IMR-90 (cell line): Measurements from ENCODE around the gene CLEC16A. TPM values are rescaled to one million over a fixed set of nuclear protein-coding genes. Genes with fewer than 3 reads are reported as not detected.

Experiments used
- ATAC-seq: fragments of 200-7000 bp; cut with Tn5 transposase; 2 replicates; pipeline ENCODE4 v1.9.1; 2020; ENCODE audit warnings: low read depth, mild to moderate bottlenecking, moderate library complexity
- BruUV-seq: library from RNA; stranded (reverse); fragments of 400-500 nt; replicated peaks from 2 replicates; lab custom pipeline; 2021; lab: Mats Ljungman, UMichigan
- CTCF ChIA-PET: fragments of 300-600 bp; formaldehyde crosslinking; extraction: SDS; loops from one replicate; lab custom pipeline; 2021; ENCODE audit warnings: antibody characterized with exemption; lab: Yijun Ruan, JAX
- POLR2A ChIA-PET: fragments of 300-600 bp; sonication (Branson Sonifier 250); formaldehyde crosslinking; loops from one replicate; lab custom pipeline; 2022; ENCODE audit warnings: antibody characterized with exemption; ENCODE audit not compliant: unreplicated experiment; lab: Charles Lee
- DNase-seq: peaks from one replicate; pipeline ENCODE4 v3.0.0; 2013
- H2AFZ ChIP-seq: replicated peaks from 2 replicates; pipeline ENCODE3; 2013; ENCODE audit warnings: low read length, mild to moderate bottlenecking; ENCODE audit not compliant: poor library complexity
- H2AK5ac ChIP-seq: 2 replicates; pipeline ENCODE4 v1.6.1; 2013; ENCODE audit warnings: low read depth, low read length, inconsistent platforms
- H2AK9ac ChIP-seq: replicated peaks from 2 replicates; pipeline ENCODE3; 2013; ENCODE audit warnings: mild to moderate bottlenecking, low read depth, low read length, moderate library complexity; ENCODE audit not compliant: poor library complexity
- H2BK120ac ChIP-seq: 2 replicates; pipeline ENCODE4 v1.6.1; 2013; ENCODE audit warnings: low read depth, low read length, inconsistent platforms
- H2BK15ac ChIP-seq: 3 replicates; pipeline ENCODE4 v1.6.1; 2013; ENCODE audit warnings: low read depth, low read length, inconsistent platforms
- H2BK20ac ChIP-seq: 2 replicates; pipeline ENCODE4 v1.6.1; 2013; ENCODE audit warnings: low read depth, mild to moderate bottlenecking, inconsistent platforms, low read length, moderate library complexity
- H2BK5ac ChIP-seq: 2 replicates; pipeline ENCODE4 v1.6.1; 2013; ENCODE audit warnings: mild to moderate bottlenecking, low read depth, low read length, inconsistent platforms; ENCODE audit not compliant: poor library complexity, severe bottlenecking
- H3K14ac ChIP-seq: replicated peaks from 2 replicates; pipeline ENCODE4 v1.6.1; 2013; ENCODE audit warnings: low read depth, low read length, inconsistent platforms
- H3K18ac ChIP-seq: 2 replicates; pipeline ENCODE4 v1.6.1; 2013; ENCODE audit warnings: low read depth, low read length, control low read depth
- H3K23ac ChIP-seq: 2 replicates; pipeline ENCODE4 v1.6.1; 2013; ENCODE audit warnings: low read depth, low read length, inconsistent platforms
- H3K27ac ChIP-seq: 2 replicates; pipeline ENCODE4 v1.5.1; 2013; ENCODE audit warnings: mild to moderate bottlenecking, control low read depth, low read length; ENCODE audit not compliant: insufficient read depth
- H3K27me3 ChIP-seq: 2 replicates; pipeline ENCODE4 v1.6.1; 2013; ENCODE audit warnings: low read length; ENCODE audit not compliant: control insufficient read depth, insufficient read depth
- H3K36me3 ChIP-seq: 2 replicates; pipeline ENCODE4 v1.6.1; 2013; ENCODE audit warnings: low read length, mixed read lengths; ENCODE audit not compliant: control insufficient read depth, insufficient read depth
- H3K4ac ChIP-seq: 2 replicates; pipeline ENCODE4 v1.6.1; 2013; ENCODE audit warnings: low read depth, low read length, inconsistent platforms
- H3K4me1 ChIP-seq: 2 replicates; pipeline ENCODE4 v1.6.1; 2013; ENCODE audit warnings: low read length, mixed read lengths; ENCODE audit not compliant: control insufficient read depth, insufficient read depth
- H3K4me2 ChIP-seq: 2 replicates; pipeline ENCODE4 v1.6.1; 2013; ENCODE audit warnings: low read depth, mild to moderate bottlenecking, control low read depth, low read length, moderate library complexity
- H3K4me3 ChIP-seq: 2 replicates; pipeline ENCODE4 v1.5.1; 2013; ENCODE audit warnings: low read depth, mild to moderate bottlenecking, control low read depth, low read length, moderate library complexity; ENCODE audit not compliant: insufficient read depth
- H3K56ac ChIP-seq: 2 replicates; pipeline ENCODE4 v1.6.1; 2013; ENCODE audit warnings: low read length, inconsistent platforms; ENCODE audit not compliant: insufficient read depth; ENCODE audit errors: extremely low read depth
- H3K79me1 ChIP-seq, 2 experiments: 2 replicates each; pipeline ENCODE4 v1.6.1; 2013; ENCODE audit warnings: low read length in 2 of 2, inconsistent platforms in 1 of 2, low read depth in 1 of 2
- H3K9ac ChIP-seq: 2 replicates; pipeline ENCODE4 v1.6.1; 2013; ENCODE audit warnings: low read depth, low read length, control low read depth
- H3K9me1 ChIP-seq: 2 replicates; pipeline ENCODE4 v1.6.1; 2013; ENCODE audit warnings: low read length, inconsistent platforms; ENCODE audit not compliant: insufficient read depth
- H3K9me3 ChIP-seq: 2 replicates; pipeline ENCODE4 v1.6.1; 2013; ENCODE audit warnings: low read length; ENCODE audit not compliant: control insufficient read depth, insufficient read depth
- H4K20me1 ChIP-seq: 2 replicates; pipeline ENCODE4 v1.6.1; 2013; ENCODE audit warnings: low read length, inconsistent platforms; ENCODE audit not compliant: insufficient read depth
- H4K5ac ChIP-seq: 2 replicates; pipeline ENCODE4 v1.6.1; 2013; ENCODE audit warnings: mild to moderate bottlenecking, low read depth, low read length, control low read depth
- H4K8ac ChIP-seq, 2 experiments: 2 replicates each; pipeline ENCODE4 v1.6.1; 2013; ENCODE audit warnings: low read depth in 2 of 2, low read length in 2 of 2, control low read depth in 1 of 2, inconsistent platforms in 1 of 2
- H4K91ac ChIP-seq: 2 replicates; pipeline ENCODE4 v1.6.1; 2013; ENCODE audit warnings: low read depth, low read length, inconsistent platforms; ENCODE audit not compliant: insufficient read depth
- BHLHE40 ChIP-seq: fragments of 150-350 bp; IDR thresholded peaks from 2 replicates; pipeline ENCODE4 v1.6.1; 2016; ENCODE audit warnings: mild to moderate bottlenecking, low read depth, low read length
- CEBPB ChIP-seq: IDR thresholded peaks from 2 replicates; pipeline ENCODE4 v1.6.1; 2012; ENCODE audit warnings: low read depth, low read length, improper control_type of control experiment
- ELK1 ChIP-seq: fragments of 150-350 bp; IDR thresholded peaks from 2 replicates; pipeline ENCODE4 v1.6.1; 2016; ENCODE audit warnings: low read depth, mild to moderate bottlenecking, low read length, moderate library complexity, borderline replicate concordance
- FOS ChIP-seq: fragments of 150-350 bp; IDR thresholded peaks from 2 replicates; pipeline ENCODE4 v1.6.1; 2016; ENCODE audit warnings: low read depth, low read length
- MAFK ChIP-seq: IDR thresholded peaks from 2 replicates; pipeline ENCODE4 v1.6.1; 2012; ENCODE audit warnings: low read depth, low read length, improper control_type of control experiment
- MAZ ChIP-seq: IDR thresholded peaks from 2 replicates; pipeline ENCODE4 v1.6.1; 2012; ENCODE audit warnings: low read depth, mild to moderate bottlenecking, low read length, improper control_type of control experiment, moderate library complexity, borderline replicate concordance
- MXI1 ChIP-seq: IDR thresholded peaks from 2 replicates; pipeline ENCODE4 v1.6.1; 2012; ENCODE audit warnings: low read depth, mild to moderate bottlenecking, low read length, moderate library complexity, borderline replicate concordance
- NFE2L2 ChIP-seq: fragments of 150-350 bp; IDR thresholded peaks from 2 replicates; pipeline ENCODE4 v1.6.1; 2016; ENCODE audit warnings: low read depth, mild to moderate bottlenecking, low read length
- POLR2A ChIP-seq: IDR thresholded peaks from 2 replicates; pipeline ENCODE4 v1.6.1; 2012; ENCODE audit warnings: mild to moderate bottlenecking, low read depth, low read length
- RAD21 ChIP-seq: IDR thresholded peaks from 2 replicates; pipeline ENCODE4 v1.6.1; 2012; ENCODE audit warnings: low read length, improper control_type of control experiment
- RCOR1 ChIP-seq: IDR thresholded peaks from 2 replicates; pipeline ENCODE4 v1.6.1; 2012; ENCODE audit warnings: mild to moderate bottlenecking, low read length, improper control_type of control experiment; ENCODE audit not compliant: insufficient replicate concordance
- SMC3 ChIP-seq: fragments of 150-350 bp; IDR thresholded peaks from 2 replicates; pipeline ENCODE4 v1.6.1; 2016; ENCODE audit warnings: low read depth, mild to moderate bottlenecking, antibody characterized with exemption, low read length, moderate library complexity
- WGBS, 2 experiments: methylation state at CpG; one replicate each; pipeline versions ENCODE4 v1.1.5 to v1.1.7; 2013; ENCODE audit warnings: missing lambda C conversion rate in 2 of 2; ENCODE audit not compliant: insufficient read length in 1 of 2; ENCODE audit errors: extremely low coverage in 2 of 2; 5-methylcytosine and 5-hydroxymethylcytosine counted together
- dilution Hi-C: fragments of 300-500 bp; cut with HindIII; formaldehyde crosslinking; loops from one replicate; pipeline ENCODE4 v1.14.3; 2018; ENCODE audit warnings: low sequenced_read_pairs; ENCODE audit not compliant: unreplicated experiment
- in situ Hi-C: fragments of 300-500 bp; cut with MboI; formaldehyde crosslinking; loops from 3 replicates; pipeline ENCODE4 v1.14.3; 2019; ENCODE audit warnings: low sequenced_read_pairs, inconsistent platforms, mixed read lengths
- intact Hi-C: fragments of 100-400 bp; cut with micrococcal nuclease; formaldehyde crosslinking; loops from 2 replicates; pipeline ENCODE4 v1.10.0; 2022
- polyA plus RNA-seq, 3 experiments: library from polyadenylated mRNA; depleted of rRNA; stranded (reverse); fragments of >200 nt; gene quantifications; 2 replicates each; pipeline ENCODE4 v1.2.3, GENCODE V29; 2012; ENCODE audit warnings: low replicate concordance in 1 of 3
- total RNA-seq: library from RNA; depleted of rRNA; stranded (reverse); fragments of >200 nt; gene quantifications from 2 replicates; pipeline ENCODE4 v1.2.3, GENCODE V29; 2012
- TF ChIP-seq, protein P1 (sequence below): conservative IDR thresholded peaks from 2 replicates; pipeline ENCODE4 v1.5.1; 2012; ENCODE audit warnings: mild to moderate bottlenecking, low read depth, low read length, improper control_type of control experiment
- TF ChIP-seq, protein P2 (sequence below): fragments of 150-350 bp; IDR thresholded peaks from 2 replicates; pipeline ENCODE4 v1.6.1; 2017; ENCODE audit warnings: mild to moderate bottlenecking, antibody characterized with exemption, low read length, low read depth

The CLEC16A gene
- total and polyA plus RNA-seq, 2 of the 4 experiments (the other 2 are of a cell fraction), result 15.9 to 16.5 TPM

- Histone ChIP-seq H2BK5ac (peak within 1 kb of the TSS; percentile 96), H3K56ac (peak within 1 kb of the TSS; percentile 81; the same call in 1 of the 2 replicates), H3K9me3 (no peaks in the 10 kb centered on the region), H3K9ac (peak within 1 kb of the TSS; percentile 98), H4K8ac (peak within 1 kb of the TSS; percentile 100), H3K4me2 (peak within 1 kb of the TSS; percentile 98), H2BK120ac (peak within 1 kb of the TSS; percentile 85), H3K9me1 (peaks cover 40% of the 10 kb centered on the region), H3K23ac (peak within 1 kb of the TSS; percentile 97), H2BK20ac (no peak within 1 kb of the TSS), H3K79me1 (peaks cover 40 to 83% of the 10 kb centered on the region in 2 experiments), H3K4me1 (peaks cover 21% of the 10 kb centered on the region), H2AK5ac (peak within 1 kb of the TSS; percentile 81; the same call in 1 of the 2 replicates), H3K4me3 (peak within 1 kb of the TSS; percentile 81), H3K14ac (peak within 1 kb of the TSS; percentile 98), H4K91ac (peak within 1 kb of the TSS; percentile 90), H2AK9ac (peak within 1 kb of the TSS; percentile 86), H2AFZ (peak within 1 kb of the TSS; percentile 99), H3K27me3 (no peaks in the 10 kb centered on the region), H4K20me1 (peaks cover 67% of the 10 kb centered on the region), H4K5ac (peak within 1 kb of the TSS; percentile 99), H3K27ac (peak within 1 kb of the TSS; percentile 99), H3K36me3 (peaks cover 11% of the 10 kb centered on the region; the same call in 1 of the 2 replicates), H3K18ac (peak within 1 kb of the TSS; percentile 96), H3K4ac (peak within 1 kb of the TSS; percentile 91), H2BK15ac (peak within 1 kb of the TSS; percentile 99; the same call in 2 of the 3 replicates)
- TF ChIP-seq NFE2L2, result no peak
- TF ChIP-seq, protein P1, sequence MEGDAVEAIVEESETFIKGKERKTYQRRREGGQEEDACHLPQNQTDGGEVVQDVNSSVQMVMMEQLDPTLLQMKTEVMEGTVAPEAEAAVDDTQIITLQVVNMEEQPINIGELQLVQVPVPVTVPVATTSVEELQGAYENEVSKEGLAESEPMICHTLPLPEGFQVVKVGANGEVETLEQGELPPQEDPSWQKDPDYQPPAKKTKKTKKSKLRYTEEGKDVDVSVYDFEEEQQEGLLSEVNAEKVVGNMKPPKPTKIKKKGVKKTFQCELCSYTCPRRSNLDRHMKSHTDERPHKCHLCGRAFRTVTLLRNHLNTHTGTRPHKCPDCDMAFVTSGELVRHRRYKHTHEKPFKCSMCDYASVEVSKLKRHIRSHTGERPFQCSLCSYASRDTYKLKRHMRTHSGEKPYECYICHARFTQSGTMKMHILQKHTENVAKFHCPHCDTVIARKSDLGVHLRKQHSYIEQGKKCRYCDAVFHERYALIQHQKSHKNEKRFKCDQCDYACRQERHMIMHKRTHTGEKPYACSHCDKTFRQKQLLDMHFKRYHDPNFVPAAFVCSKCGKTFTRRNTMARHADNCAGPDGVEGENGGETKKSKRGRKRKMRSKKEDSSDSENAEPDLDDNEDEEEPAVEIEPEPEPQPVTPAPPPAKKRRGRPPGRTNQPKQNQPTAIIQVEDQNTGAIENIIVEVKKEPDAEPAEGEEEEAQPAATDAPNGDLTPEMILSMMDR, result no peak
- no peak for TF ChIP-seq CEBPB
- TF ChIP-seq MAFK, result no peak
- 0 out of 2 replicates have a peak, but pooled peaks have one; percentile 38 for TF ChIP-seq MXI1
- no peak for TF ChIP-seq RCOR1
- TF ChIP-seq BHLHE40, result no peak
- TF ChIP-seq, protein P2, sequence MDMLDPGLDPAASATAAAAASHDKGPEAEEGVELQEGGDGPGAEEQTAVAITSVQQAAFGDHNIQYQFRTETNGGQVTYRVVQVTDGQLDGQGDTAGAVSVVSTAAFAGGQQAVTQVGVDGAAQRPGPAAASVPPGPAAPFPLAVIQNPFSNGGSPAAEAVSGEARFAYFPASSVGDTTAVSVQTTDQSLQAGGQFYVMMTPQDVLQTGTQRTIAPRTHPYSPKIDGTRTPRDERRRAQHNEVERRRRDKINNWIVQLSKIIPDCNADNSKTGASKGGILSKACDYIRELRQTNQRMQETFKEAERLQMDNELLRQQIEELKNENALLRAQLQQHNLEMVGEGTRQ, result no peak
- no peak for TF ChIP-seq POLR2A
- TF ChIP-seq FOS, result no peak
- no peak for TF ChIP-seq RAD21
- TF ChIP-seq SMC3, result no peak
- peak; percentile 81; the same call in 1 of the 2 replicates for TF ChIP-seq MAZ
- no peak for TF ChIP-seq ELK1
- ChIA-PET CTCF (interaction anchor here (1.0 kb wide), 1 partner anchor 22 kb away, joined by 3 read pairs; no protein-coding TSS in a partner anchor), POLR2A (interaction anchor here (0.7 kb wide), 1 partner anchor 59 kb away, joined by 8 read pairs; no protein-coding TSS in a partner anchor)
- no TSS peak for BruUV-seq
- dilution Hi-C loops, result no loop called here
- intact Hi-C loops, result no loop called here
- in situ Hi-C loops, result loop anchor here (25.0 kb wide), 1 partner anchor 1830 kb away; no protein-coding TSS in a partner anchor
- ATAC-seq (peak; percentile 83), DNase-seq (peak; percentile 84)
- 9% methylated on average over 19 of the region's 55 CpGs; no CpG with 5 or more reads in 1 of the 2 experiments for WGBS, 2 experiments
Observed at GRCh38 chr16:10942352-10943063, 1.9 kb upstream of the CLEC16A start, which contains the start of gene DEXI. Gene DEXI, minus strand, starts transcription at chr16:10942468. Its CDS starts 463 bp downstream, at chr16:10942005.
